Naive thymus-derived CD4-positive, alpha-beta T cell (primary cell): Measurements from ENCODE around the gene MMAA. TPM values are rescaled to one million over a fixed set of nuclear protein-coding genes. Genes with fewer than 3 reads are reported as not detected.

Experiments used
- polyA plus RNA-seq, 2 donors: library from polyadenylated mRNA; unstranded; fragments of 300-500 nt; fragmentation: Illumina TruSeq; gene quantifications; one replicate each; pipeline ENCODE4 v1.2.3, GENCODE V29; 2021
- total RNA-seq, 6 experiments: library from RNA in 5 of 6; stranded (reverse) in 5 of 6; gene quantifications; 1 replicate in 5 of 6; 2 replicates in 1 of 6; pipeline ENCODE4 v1.2.3 and lab custom pipeline; 2021 to 2026

MMAA gene
- total and polyA plus RNA-seq, 7 experiments from 2014 or later: 7.2 to 17.3 (median 14.4) TPM

Other genes starting within 250 kb of the MMAA start
- gene SMAD1, start 137.5 kb upstream of the MMAA start, total RNA-seq: 10 to 100 TPM in 1 of 5 experiments, 1 to 10 TPM in 2, under 1 TPM in 2; 0.29 to 13.5 (median 1.2) TPM
- 1 to 10 TPM in 1 of 2 donors, under 1 TPM in 1; 0.73 to 1.1 TPM for gene SMAD1, start 137.5 kb upstream of the MMAA start, polyA plus RNA-seq
- gene C4orf51, start 60.8 kb downstream of the MMAA start, total RNA-seq: not detected
- not detected for gene C4orf51, start 60.8 kb downstream of the MMAA start, polyA plus RNA-seq